ENCODE measurements around the gene USP12. TPM values are rescaled to one million over a fixed set of nuclear protein-coding genes. Genes with fewer than 3 reads are reported as not detected.

Gene USP12
- total RNA-seq, 2 experiments from 2014 or later, result 9.9 to 27.6 TPM

DNA sequence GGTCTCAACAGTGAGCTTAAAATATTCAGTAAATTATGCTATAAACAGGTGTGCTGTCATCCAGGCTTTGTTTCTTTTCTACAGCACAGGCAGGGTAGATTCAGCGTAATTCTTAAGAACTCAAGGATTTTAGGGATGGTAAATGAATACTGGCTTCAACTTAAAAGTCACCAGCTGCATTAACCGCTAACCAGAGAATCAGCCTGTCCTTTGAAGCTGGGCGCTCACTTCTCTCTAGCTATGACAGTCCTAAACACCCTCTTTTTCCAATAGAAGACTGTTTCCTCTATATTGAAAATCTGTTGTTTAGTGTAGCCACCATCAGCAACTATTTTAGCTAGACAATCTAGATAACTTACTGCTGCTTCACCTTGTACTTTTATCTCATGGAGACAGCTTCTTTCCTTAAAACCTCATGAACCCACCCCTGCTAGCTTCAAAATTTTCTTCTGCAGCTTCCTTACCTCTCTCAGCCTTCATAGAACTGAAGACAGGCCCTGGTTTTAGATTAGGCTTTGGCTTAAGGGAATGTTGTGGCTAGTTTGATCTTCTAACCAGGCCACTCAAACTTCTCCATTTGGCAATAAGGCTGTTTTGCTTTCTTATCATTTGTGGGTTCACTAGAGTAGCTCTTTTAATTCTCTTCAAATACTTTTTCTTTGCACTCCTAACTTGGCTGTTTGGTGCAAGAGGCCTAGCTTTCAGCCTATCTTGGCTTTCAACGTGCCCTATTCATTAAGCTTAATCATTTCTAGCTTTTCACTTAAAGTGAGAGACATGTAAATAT, 89.5 kb downstream of the USP12 start:
- POLR2A ChIA-PET, result interaction anchor here (0.6 kb wide), 1 partner anchor 118 kb away, joined by 3 read pairs; no protein-coding TSS in a partner anchor
- H3K9me2 ChIP-seq (ENCODE audit: insufficient read depth, low read length), result no peaks in the 10 kb centered on the region
- H3K79me2 ChIP-seq (ENCODE audit: insufficient read depth, low read depth, low read length), result no peaks in the 10 kb centered on the region
- H4K20me1 ChIP-seq (ENCODE audit: insufficient read depth, low read length), result no peaks in the 10 kb centered on the region
- intact Hi-C loops (cut with micrococcal nuclease; ENCODE audit: unreplicated experiment), result no loop called here
- H3K4me1 ChIP-seq (ENCODE audit: insufficient read depth, low read length, poor library complexity, severe bottlenecking), result no peaks in the 10 kb centered on the region
- peaks cover 30% of the 10 kb centered on the region for H3K36me3 ChIP-seq (ENCODE audit: insufficient read depth, low read length)
- no peak overlapping the region for H3K4me2 ChIP-seq (ENCODE audit: low read length)
- DNase-seq (ENCODE audit: low spot score), result no peak
- H3K4me3 ChIP-seq (ENCODE audit: low read depth, low read length, poor library complexity, severe bottlenecking), result no peak overlapping the region
- no peak overlapping the region for H3K27ac ChIP-seq (ENCODE audit: low read depth, low read length, poor library complexity, severe bottlenecking)
- H2AFZ ChIP-seq (ENCODE audit: low read length), result no peak overlapping the region
- CTCF ChIA-PET (ENCODE audit: unreplicated experiment), result no interaction called here
- H3K9me3 ChIP-seq (ENCODE audit: low read length), result peaks cover 6% of the 10 kb centered on the region; the same call in 1 of the 2 replicates
- TF ChIP-seq, protein P1, sequence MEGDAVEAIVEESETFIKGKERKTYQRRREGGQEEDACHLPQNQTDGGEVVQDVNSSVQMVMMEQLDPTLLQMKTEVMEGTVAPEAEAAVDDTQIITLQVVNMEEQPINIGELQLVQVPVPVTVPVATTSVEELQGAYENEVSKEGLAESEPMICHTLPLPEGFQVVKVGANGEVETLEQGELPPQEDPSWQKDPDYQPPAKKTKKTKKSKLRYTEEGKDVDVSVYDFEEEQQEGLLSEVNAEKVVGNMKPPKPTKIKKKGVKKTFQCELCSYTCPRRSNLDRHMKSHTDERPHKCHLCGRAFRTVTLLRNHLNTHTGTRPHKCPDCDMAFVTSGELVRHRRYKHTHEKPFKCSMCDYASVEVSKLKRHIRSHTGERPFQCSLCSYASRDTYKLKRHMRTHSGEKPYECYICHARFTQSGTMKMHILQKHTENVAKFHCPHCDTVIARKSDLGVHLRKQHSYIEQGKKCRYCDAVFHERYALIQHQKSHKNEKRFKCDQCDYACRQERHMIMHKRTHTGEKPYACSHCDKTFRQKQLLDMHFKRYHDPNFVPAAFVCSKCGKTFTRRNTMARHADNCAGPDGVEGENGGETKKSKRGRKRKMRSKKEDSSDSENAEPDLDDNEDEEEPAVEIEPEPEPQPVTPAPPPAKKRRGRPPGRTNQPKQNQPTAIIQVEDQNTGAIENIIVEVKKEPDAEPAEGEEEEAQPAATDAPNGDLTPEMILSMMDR (conservative IDR thresholded peaks at IDR 0.05; ENCODE audit: low read length), result no peak
- no peak for TF ChIP-seq EZH2phosphoT487 (IDR thresholded peaks at IDR 0.05; ENCODE audit: borderline replicate concordance, low read depth, low read length)
- BruUV-seq (replicated peaks), result no TSS peak

DNA sequence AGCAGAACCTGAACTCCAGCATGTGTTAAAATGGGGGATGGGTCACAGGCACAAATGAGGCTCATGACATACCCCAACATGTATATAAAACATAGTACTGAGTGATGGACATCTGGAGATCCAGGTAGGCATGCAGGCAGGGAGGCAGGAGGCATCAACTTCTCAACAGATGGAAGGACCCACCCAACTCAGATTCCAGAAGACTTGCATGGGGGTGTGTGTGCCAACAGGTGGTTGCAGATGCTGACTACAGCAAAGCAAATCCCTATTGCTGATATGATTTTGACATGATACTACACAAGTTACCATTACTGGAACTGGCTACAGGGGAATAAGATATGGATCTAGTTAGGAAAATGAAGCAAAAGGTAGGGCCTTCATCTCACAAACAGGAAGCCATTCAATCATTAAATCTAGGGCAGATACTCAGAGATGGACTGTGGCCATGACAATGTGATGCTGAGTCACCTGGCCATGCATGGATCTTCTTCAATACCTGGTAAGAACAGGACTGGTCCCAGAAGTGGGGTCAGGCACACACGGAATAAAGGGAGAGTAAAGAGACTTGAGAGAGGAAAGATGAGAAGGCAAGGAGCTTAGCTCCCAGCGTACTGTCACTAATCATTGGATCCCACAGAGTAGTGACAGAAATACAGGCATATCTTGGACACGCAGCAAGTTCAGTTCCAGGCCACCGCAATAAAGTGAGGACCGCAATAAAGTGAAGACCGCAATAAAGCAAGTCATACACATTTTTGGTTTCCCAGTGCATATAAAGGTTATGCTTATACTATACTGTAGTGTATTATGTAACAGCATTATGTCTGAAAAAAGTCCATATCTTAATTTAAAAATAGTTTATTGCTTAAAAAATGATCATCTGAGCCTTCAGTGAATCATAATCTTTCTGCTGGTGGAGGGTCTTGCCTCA, 91.3 kb downstream of the USP12 start:
- CTCF ChIA-PET (ENCODE audit: unreplicated experiment), result no interaction called here
- H3K4me1 ChIP-seq (ENCODE audit: insufficient read depth, low read length, poor library complexity, severe bottlenecking), result no peaks in the 10 kb centered on the region
- no peaks in the 10 kb centered on the region for H4K20me1 ChIP-seq (ENCODE audit: insufficient read depth, low read length)
- no peaks in the 10 kb centered on the region for H3K79me2 ChIP-seq (ENCODE audit: insufficient read depth, low read depth, low read length)
- no peak overlapping the region for H3K4me3 ChIP-seq (ENCODE audit: low read depth, low read length, poor library complexity, severe bottlenecking)
- H3K4me2 ChIP-seq (ENCODE audit: low read length), result no peak overlapping the region
- POLR2A ChIA-PET, result interaction anchor here (1.1 kb wide), 1 partner anchor 40 kb away, joined by 4 read pairs; no protein-coding TSS in a partner anchor
- H3K27ac ChIP-seq (ENCODE audit: low read depth, low read length, poor library complexity, severe bottlenecking), result no peak overlapping the region
- no TSS peak for BruUV-seq (replicated peaks)
- H2AFZ ChIP-seq (ENCODE audit: low read length), result no peak overlapping the region
- intact Hi-C loops (cut with micrococcal nuclease; ENCODE audit: unreplicated experiment), result no loop called here
- no peak for DNase-seq (ENCODE audit: low spot score)
- no peaks in the 10 kb centered on the region for H3K9me2 ChIP-seq (ENCODE audit: insufficient read depth, low read length)
- TF ChIP-seq EZH2phosphoT487 (IDR thresholded peaks at IDR 0.05; ENCODE audit: borderline replicate concordance, low read depth, low read length), result no peak
- TF ChIP-seq, protein P1 (conservative IDR thresholded peaks at IDR 0.05; ENCODE audit: low read length), result no peak
- H3K36me3 ChIP-seq (ENCODE audit: insufficient read depth, low read length), result peaks cover 21% of the 10 kb centered on the region
- H3K9me3 ChIP-seq (ENCODE audit: low read length), result peaks cover 6% of the 10 kb centered on the region; the same call in 1 of the 2 replicates
